ENCODE results near the gene C12orf75. TPM values are rescaled to one million over a fixed set of nuclear protein-coding genes. Genes with fewer than 3 reads are reported as not detected.

Gene C12orf75
- total RNA-seq, 1 experiment from 2014 or later: 46.0 TPM

GRCh38 chr12:105315130-105315529 is 15.4 kb upstream of the C12orf75 start:
- CTCF ChIA-PET: no interaction called here
- DNase-seq (ENCODE audit: low spot score): no peak
- Histone ChIP-seq H3K9me3 (ENCODE audit: low read depth, low read length, poor library complexity, severe bottlenecking) (no peaks in the 10 kb centered on the region), H3K27ac (ENCODE audit: low read depth, low read length, poor library complexity, severe bottlenecking) (no peak overlapping the region), H3K36me3 (ENCODE audit: insufficient read depth, low read length, poor library complexity, severe bottlenecking) (no peaks in the 10 kb centered on the region), H3K27me3 (replicated peaks; ENCODE audit: insufficient read depth, low read depth, low read length, poor library complexity) (no peaks in the 10 kb centered on the region), H3K4me1 (ENCODE audit: insufficient read depth, low read length, poor library complexity, severe bottlenecking) (no peaks in the 10 kb centered on the region), H3K4me3 (ENCODE audit: low read depth, low read length, poor library complexity, severe bottlenecking) (no peak overlapping the region)
- BruUV-seq (replicated peaks): no TSS peak
- intact Hi-C loops (cut with micrococcal nuclease; ENCODE audit: unreplicated experiment): no loop called here
- TF ChIP-seq EZH2 (IDR thresholded peaks at IDR 0.05; ENCODE audit: borderline replicate concordance, low read depth, low read length, poor library complexity, severe bottlenecking): no peak
- TF ChIP-seq, protein P1, sequence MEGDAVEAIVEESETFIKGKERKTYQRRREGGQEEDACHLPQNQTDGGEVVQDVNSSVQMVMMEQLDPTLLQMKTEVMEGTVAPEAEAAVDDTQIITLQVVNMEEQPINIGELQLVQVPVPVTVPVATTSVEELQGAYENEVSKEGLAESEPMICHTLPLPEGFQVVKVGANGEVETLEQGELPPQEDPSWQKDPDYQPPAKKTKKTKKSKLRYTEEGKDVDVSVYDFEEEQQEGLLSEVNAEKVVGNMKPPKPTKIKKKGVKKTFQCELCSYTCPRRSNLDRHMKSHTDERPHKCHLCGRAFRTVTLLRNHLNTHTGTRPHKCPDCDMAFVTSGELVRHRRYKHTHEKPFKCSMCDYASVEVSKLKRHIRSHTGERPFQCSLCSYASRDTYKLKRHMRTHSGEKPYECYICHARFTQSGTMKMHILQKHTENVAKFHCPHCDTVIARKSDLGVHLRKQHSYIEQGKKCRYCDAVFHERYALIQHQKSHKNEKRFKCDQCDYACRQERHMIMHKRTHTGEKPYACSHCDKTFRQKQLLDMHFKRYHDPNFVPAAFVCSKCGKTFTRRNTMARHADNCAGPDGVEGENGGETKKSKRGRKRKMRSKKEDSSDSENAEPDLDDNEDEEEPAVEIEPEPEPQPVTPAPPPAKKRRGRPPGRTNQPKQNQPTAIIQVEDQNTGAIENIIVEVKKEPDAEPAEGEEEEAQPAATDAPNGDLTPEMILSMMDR (conservative IDR thresholded peaks at IDR 0.05; ENCODE audit: low read depth, low read length): no peak
- POLR2A ChIA-PET (ENCODE audit: low non-redundant PET): no interaction called here

GRCh38 chr12:105315726-105316125 is 14.8 kb upstream of the C12orf75 start:
- Histone ChIP-seq H3K27ac (ENCODE audit: low read depth, low read length, poor library complexity, severe bottlenecking) (no peak overlapping the region), H3K4me1 (ENCODE audit: insufficient read depth, low read length, poor library complexity, severe bottlenecking) (no peaks in the 10 kb centered on the region), H3K27me3 (replicated peaks; ENCODE audit: insufficient read depth, low read depth, low read length, poor library complexity) (no peaks in the 10 kb centered on the region), H3K9me3 (ENCODE audit: low read depth, low read length, poor library complexity, severe bottlenecking) (no peaks in the 10 kb centered on the region), H3K36me3 (ENCODE audit: insufficient read depth, low read length, poor library complexity, severe bottlenecking) (no peaks in the 10 kb centered on the region), H3K4me3 (ENCODE audit: low read depth, low read length, poor library complexity, severe bottlenecking) (no peak overlapping the region)
- BruUV-seq (replicated peaks): no TSS peak
- CTCF ChIA-PET: no interaction called here
- DNase-seq (ENCODE audit: low spot score): no peak
- POLR2A ChIA-PET (ENCODE audit: low non-redundant PET): no interaction called here
- intact Hi-C loops (cut with micrococcal nuclease; ENCODE audit: unreplicated experiment): no loop called here
- no peak for TF ChIP-seq EZH2 (IDR thresholded peaks at IDR 0.05; ENCODE audit: borderline replicate concordance, low read depth, low read length, poor library complexity, severe bottlenecking)
- TF ChIP-seq, protein P1 (conservative IDR thresholded peaks at IDR 0.05; ENCODE audit: low read depth, low read length): no peak

DNA sequence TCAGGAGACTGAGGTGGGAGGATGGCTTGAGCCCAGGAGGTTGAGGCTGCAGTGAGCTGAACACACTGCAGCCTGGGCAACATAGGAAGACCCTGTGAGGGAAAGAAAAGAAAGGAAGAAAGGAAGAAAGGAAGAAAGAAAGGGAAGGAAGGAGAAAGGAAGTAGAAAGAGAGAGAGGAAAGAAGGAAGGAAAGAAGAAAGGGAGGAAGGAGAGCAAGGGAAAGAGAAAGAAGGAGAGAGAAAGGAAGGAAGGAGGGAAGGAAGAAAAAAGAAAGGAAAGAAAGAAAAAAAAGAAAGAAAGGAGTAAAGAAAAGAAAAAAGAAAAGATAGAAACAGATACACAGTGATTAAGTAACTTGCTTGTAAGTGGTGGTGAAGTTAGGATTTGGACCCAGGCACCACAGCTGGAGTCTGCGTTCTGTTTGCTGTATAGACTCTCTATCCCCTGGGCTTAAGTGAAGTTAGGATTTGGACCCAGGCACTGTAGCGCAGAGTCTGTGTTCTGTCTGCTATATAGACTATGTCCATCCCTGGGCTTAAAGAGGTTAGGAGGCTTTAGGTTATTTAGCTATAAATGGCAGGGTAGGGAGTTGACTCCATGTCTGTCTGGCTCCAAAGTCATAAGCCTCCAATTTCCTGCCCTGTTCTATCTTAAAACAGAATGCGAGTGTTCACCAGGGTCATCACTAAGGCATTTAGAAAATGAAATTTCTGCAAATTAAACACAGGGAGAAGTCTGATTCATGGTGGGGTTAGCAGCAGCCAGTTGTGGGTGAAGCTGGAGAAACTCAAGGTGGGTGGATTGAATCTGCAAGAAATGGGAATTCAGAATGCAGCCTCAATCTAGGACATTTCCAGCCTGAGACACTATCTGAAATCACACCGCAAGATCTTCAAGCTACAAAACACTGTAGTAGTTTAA is 13.3 kb upstream of the C12orf75 start:
- POLR2A ChIA-PET (ENCODE audit: low non-redundant PET): no interaction called here
- Histone ChIP-seq H3K36me3 (ENCODE audit: insufficient read depth, low read length, poor library complexity, severe bottlenecking) (no peaks in the 10 kb centered on the region), H3K27me3 (replicated peaks; ENCODE audit: insufficient read depth, low read depth, low read length, poor library complexity) (no peaks in the 10 kb centered on the region), H3K27ac (ENCODE audit: low read depth, low read length, poor library complexity, severe bottlenecking) (no peak overlapping the region), H3K4me3 (ENCODE audit: low read depth, low read length, poor library complexity, severe bottlenecking) (no peak overlapping the region), H3K4me1 (ENCODE audit: insufficient read depth, low read length, poor library complexity, severe bottlenecking) (no peaks in the 10 kb centered on the region), H3K9me3 (ENCODE audit: low read depth, low read length, poor library complexity, severe bottlenecking) (no peaks in the 10 kb centered on the region)
- TF ChIP-seq, protein P1 (conservative IDR thresholded peaks at IDR 0.05; ENCODE audit: low read depth, low read length): no peak
- no peak for TF ChIP-seq EZH2 (IDR thresholded peaks at IDR 0.05; ENCODE audit: borderline replicate concordance, low read depth, low read length, poor library complexity, severe bottlenecking)
- BruUV-seq (replicated peaks): no TSS peak
- no peak for DNase-seq (ENCODE audit: low spot score)
- CTCF ChIA-PET: no interaction called here
- intact Hi-C loops (cut with micrococcal nuclease; ENCODE audit: unreplicated experiment): no loop called here

All from A673 (cell line).